Adipocyte (in vitro differentiated cells): ENCODE measurements around the gene ARHGEF9.
A peak's percentile ranks its signal among the peaks of the same experiment; 100 is the strongest.

Source experiments
- DNase-seq: peaks from one replicate; pipeline ENCODE4 v3.0.0-alpha.2; 2015; ENCODE audit warnings: low read depth
- H3K27me3 ChIP-seq: replicated peaks from 2 replicates; pipeline ENCODE4 v1.7.0; 2013; ENCODE audit warnings: mild to moderate bottlenecking, low read length, moderate library complexity; ENCODE audit not compliant: control insufficient read depth, insufficient read depth
- H3K36me3 ChIP-seq: 2 replicates; pipeline ENCODE4 v1.7.0; 2013; ENCODE audit warnings: low read length, mild to moderate bottlenecking, moderate library complexity; ENCODE audit not compliant: control insufficient read depth, insufficient read depth, severe bottlenecking
- H3K4me1 ChIP-seq: 2 replicates; pipeline ENCODE4 v1.7.0; 2013; ENCODE audit warnings: mild to moderate bottlenecking, low read length, moderate library complexity; ENCODE audit not compliant: control insufficient read depth, insufficient read depth
- H3K4me3 ChIP-seq: 2 replicates; pipeline ENCODE4 v1.7.0; 2013; ENCODE audit warnings: mild to moderate bottlenecking, low read length, moderate library complexity
- H3K9ac ChIP-seq: 2 replicates; pipeline ENCODE4 v1.7.0; 2013; ENCODE audit warnings: mild to moderate bottlenecking, low read length, moderate library complexity
- H3K9me3 ChIP-seq: 2 replicates; pipeline ENCODE4 v1.7.0; 2013; ENCODE audit warnings: mild to moderate bottlenecking, low read length, moderate library complexity; ENCODE audit not compliant: control insufficient read depth

The ARHGEF9 gene

DNA sequence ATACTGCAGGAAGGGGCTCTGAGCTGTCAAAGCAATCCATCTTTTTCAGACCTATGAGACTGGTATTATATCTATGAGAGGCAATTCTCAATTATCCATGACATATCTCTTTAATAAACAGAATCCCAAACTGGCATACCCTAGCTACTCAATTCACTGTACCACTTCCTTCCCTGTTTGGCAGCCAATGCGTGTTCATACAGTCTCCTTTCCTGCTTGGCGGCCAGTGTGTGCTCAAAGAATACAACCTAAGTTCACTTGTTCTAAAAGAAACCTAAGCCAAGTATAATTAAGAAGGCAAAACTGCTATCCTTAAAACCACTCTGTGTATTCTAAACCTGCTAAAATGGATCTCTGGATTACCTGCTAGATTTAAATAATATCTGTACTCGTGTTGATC, 38.3 kb downstream of the ARHGEF9 start:
- Histone ChIP-seq H3K9me3 (no peaks in the 10 kb centered on the region), H3K27me3 (peaks cover 5% of the 10 kb centered on the region), H3K4me3 (no peak overlapping the region), H3K4me1 (peaks cover 5% of the 10 kb centered on the region), H3K36me3 (no peaks in the 10 kb centered on the region), H3K9ac (no peak overlapping the region)
- DNase-seq: no peak

- Histone ChIP-seq H3K9ac (no peak overlapping the region), H3K4me3 (no peak overlapping the region), H3K9me3 (no peaks in the 10 kb centered on the region), H3K27me3 (peaks cover 9% of the 10 kb centered on the region), H3K36me3 (no peaks in the 10 kb centered on the region), H3K4me1 (peaks cover 5% of the 10 kb centered on the region)
- DNase-seq: no peak
Measured at GRCh38 chrX:63746278-63746677, 38.7 kb downstream of the ARHGEF9 start.

- Histone ChIP-seq H3K36me3 (no peaks in the 10 kb centered on the region), H3K4me3 (no peak overlapping the region), H3K9me3 (no peaks in the 10 kb centered on the region), H3K4me1 (peaks cover 5% of the 10 kb centered on the region), H3K27me3 (peaks cover 5% of the 10 kb centered on the region), H3K9ac (no peak overlapping the region)
- DNase-seq: no peak
Measured at GRCh38 chrX:63744850-63745394, 40.1 kb downstream of the ARHGEF9 start.

DNA sequence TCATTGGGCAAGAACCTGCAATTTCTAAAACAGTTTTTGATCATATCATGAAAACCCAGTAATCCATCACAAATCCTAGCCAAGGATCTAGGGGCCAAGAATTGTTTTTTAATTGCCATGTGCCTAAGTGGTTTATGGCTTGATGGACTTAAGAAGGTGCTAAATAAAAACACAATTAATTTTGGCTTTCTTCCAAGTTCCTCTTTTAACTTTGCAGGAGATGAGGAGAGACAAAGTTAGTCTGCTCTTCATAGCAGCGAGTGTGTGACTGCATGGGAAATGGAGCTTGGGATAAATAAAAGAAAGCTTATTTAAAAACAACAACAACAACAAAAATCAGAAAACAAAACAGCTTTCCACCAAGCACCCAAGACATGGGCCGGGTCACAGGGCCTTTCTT, 41.4 kb downstream of the ARHGEF9 start:
- peaks cover 5% of the 10 kb centered on the region for H3K4me1 ChIP-seq
- no peaks in the 10 kb centered on the region for H3K36me3 ChIP-seq
- peaks cover 5% of the 10 kb centered on the region for H3K27me3 ChIP-seq
- H3K9me3 ChIP-seq: no peaks in the 10 kb centered on the region
- no peak overlapping the region for H3K4me3 ChIP-seq
- DNase-seq: no peak
- H3K9ac ChIP-seq: no peak overlapping the region

- H3K4me3 ChIP-seq: no peak overlapping the region
- H3K9ac ChIP-seq: no peak overlapping the region
- no peak for DNase-seq
- H3K36me3 ChIP-seq: no peaks in the 10 kb centered on the region
- peaks cover 3% of the 10 kb centered on the region for H3K4me1 ChIP-seq
- H3K27me3 ChIP-seq: peaks cover 5% of the 10 kb centered on the region
- no peaks in the 10 kb centered on the region for H3K9me3 ChIP-seq
Measured at GRCh38 chrX:63740382-63740781, 44.6 kb downstream of the ARHGEF9 start.

GRCh38 chrX:63739885-63740284, 45.1 kb downstream of the ARHGEF9 start:
- H3K4me1 ChIP-seq: peaks cover 3% of the 10 kb centered on the region
- H3K9ac ChIP-seq: no peak overlapping the region
- H3K36me3 ChIP-seq: no peaks in the 10 kb centered on the region
- no peaks in the 10 kb centered on the region for H3K9me3 ChIP-seq
- H3K4me3 ChIP-seq: no peak overlapping the region
- DNase-seq: no peak
- H3K27me3 ChIP-seq: peaks cover 5% of the 10 kb centered on the region

- Histone ChIP-seq H3K27me3 (peaks cover 5% of the 10 kb centered on the region), H3K9me3 (no peaks in the 10 kb centered on the region), H3K9ac (no peak overlapping the region), H3K4me1 (peaks cover 3% of the 10 kb centered on the region), H3K4me3 (no peak overlapping the region), H3K36me3 (no peaks in the 10 kb centered on the region)
- DNase-seq: no peak
Measured at GRCh38 chrX:63738696-63739095, 46.3 kb downstream of the ARHGEF9 start.

- H3K9me3 ChIP-seq: no peaks in the 10 kb centered on the region
- no peak overlapping the region for H3K9ac ChIP-seq
- peak; percentile 6 for DNase-seq
- H3K4me1 ChIP-seq: peaks cover 3% of the 10 kb centered on the region
- H3K4me3 ChIP-seq: no peak overlapping the region
- no peaks in the 10 kb centered on the region for H3K36me3 ChIP-seq
- H3K27me3 ChIP-seq: peaks cover 11% of the 10 kb centered on the region
Measured at GRCh38 chrX:63737131-63737921, 47.7 kb downstream of the ARHGEF9 start.

DNA sequence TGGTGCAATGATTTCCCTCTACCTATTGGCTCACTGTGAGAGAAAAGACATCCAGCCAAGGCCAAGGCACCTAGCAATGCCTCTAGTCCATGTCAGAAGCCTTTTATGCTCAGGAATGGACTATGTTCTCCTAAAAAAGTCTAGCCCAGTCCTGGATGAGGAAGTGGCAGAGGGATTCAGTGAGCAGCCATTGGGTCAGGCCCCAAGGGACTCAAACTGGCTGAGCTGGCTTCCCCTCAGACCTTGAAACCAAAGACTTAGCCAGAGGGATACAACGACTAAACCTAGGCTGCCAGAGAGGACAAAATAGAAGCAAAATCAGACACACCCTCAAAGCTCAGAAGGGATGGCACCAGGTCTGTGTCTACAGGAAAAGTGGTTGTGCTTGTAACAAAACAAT, 49.1 kb downstream of the ARHGEF9 start:
- DNase-seq: no peak
- no peaks in the 10 kb centered on the region for H3K36me3 ChIP-seq
- H3K4me3 ChIP-seq: no peak overlapping the region
- H3K9ac ChIP-seq: no peak overlapping the region
- no peaks in the 10 kb centered on the region for H3K9me3 ChIP-seq
- H3K4me1 ChIP-seq: peaks cover 3% of the 10 kb centered on the region
- H3K27me3 ChIP-seq: peaks cover 6% of the 10 kb centered on the region

GRCh38 chrX:63720293-63720692, 64.7 kb downstream of the ARHGEF9 start:
- Histone ChIP-seq H3K9ac (no peak overlapping the region), H3K4me3 (no peak overlapping the region), H3K36me3 (peaks cover 4% of the 10 kb centered on the region), H3K27me3 (peaks cover 6% of the 10 kb centered on the region), H3K4me1 (peaks cover 11% of the 10 kb centered on the region), H3K9me3 (peaks cover 10% of the 10 kb centered on the region)
- DNase-seq: no peak

DNA sequence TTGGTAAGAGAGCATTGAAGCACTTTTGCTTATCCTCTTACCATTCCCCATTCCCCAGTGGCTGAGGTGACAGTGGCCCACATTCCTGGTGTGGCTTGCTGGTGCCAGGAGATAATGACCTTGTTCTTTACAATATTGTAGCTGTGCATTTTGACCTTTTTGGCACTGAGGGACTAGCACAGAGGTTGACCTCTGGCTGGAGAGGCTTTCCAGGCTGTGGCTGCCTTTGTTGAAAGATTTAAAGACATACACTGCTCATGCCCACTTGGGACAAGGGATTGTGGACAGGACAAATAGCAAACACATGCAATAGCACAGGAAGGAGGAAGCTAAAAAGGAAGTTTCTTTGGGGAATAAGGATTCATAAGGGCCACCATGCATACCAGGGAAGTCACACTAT, 65.4 kb downstream of the ARHGEF9 start:
- Histone ChIP-seq H3K4me3 (no peak overlapping the region), H3K27me3 (peaks cover 6% of the 10 kb centered on the region), H3K4me1 (peaks cover 11% of the 10 kb centered on the region), H3K9me3 (peaks cover 16% of the 10 kb centered on the region), H3K9ac (no peak overlapping the region), H3K36me3 (peaks cover 4% of the 10 kb centered on the region)
- no peak for DNase-seq
